Activated CD4-positive, alpha-beta T cell treated with anti-CD3 and anti-CD28 coated beads for 4 hours (primary cell): ENCODE measurements around the gene LTC4S.
"Not testable (repeated sequence)": the region's sequence is repeated elsewhere in the genome, so short reads cannot be mapped to it uniquely, and the experiment has no call there.

Experiments
- DNase-seq, 2 donors: peaks; one replicate each; pipeline ENCODE4 v3.0.0-alpha.2; 2020

The LTC4S gene

GRCh38 chr5:179769796-179770195, 24.0 kb upstream of the LTC4S start:
- DNase-seq = no peak

- DNase-seq = no peak
Measured at GRCh38 chr5:179771311-179771895, 22.4 kb upstream of the LTC4S start.

DNA sequence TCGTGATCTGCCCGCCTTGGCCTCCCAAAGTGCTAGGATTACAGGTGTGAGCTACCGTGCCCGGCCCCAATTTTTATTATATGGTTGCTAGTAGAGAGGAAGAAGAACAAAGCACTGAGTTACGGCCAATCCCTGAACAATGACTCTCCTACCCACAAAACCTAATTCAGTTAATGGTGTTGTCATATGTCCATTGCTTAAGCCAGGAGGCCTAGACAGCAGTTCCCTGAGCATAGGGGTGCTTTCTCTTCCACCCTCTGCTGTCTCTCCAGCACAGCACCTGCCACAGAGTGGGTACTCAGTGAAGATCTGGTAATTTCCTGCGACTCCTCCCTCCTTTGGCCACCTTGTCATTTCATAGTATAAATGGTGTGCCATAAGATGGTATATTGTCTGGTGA, 21.4 kb upstream of the LTC4S start:
- DNase-seq = no peak

DNA sequence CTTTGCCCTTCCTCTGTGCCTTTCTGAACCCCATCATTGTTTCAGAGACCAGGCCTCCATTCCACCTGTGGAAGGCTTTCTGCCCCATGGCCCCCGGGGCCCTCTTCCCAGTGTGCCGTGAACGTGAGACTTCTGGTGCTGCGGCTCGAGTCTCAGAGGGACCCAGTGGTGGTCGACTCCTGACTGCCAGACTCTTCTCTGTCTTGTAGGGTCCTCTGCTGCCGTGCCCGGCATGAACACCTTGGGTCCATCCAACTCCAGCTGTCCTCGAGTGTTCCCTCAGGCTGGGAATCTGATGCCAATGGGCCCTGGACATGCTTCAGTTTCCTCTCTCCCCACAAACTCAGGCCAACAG, 20.1 kb upstream of the LTC4S start:
- DNase-seq = no peak

DNA sequence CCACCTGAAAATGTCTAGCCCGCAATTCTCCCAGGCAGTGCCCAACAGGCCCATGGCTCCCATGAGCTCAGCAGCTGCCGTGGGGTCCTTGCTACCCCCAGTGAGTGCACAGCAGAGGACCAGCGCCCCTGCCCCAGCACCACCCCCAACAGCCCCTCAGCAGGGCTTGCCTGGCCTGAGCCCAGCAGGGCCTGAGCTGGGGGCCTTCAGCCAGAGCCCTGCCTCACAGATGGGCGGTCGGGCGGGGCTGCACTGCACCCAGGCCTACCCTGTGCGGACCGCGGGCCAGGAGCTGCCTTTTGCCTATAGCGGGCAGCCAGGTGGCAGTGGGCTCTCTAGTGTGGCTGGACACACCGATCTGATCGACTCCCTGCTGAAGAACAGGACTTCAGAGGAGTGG, 19.3 kb upstream of the LTC4S start:
- DNase-seq = no peak

DNA sequence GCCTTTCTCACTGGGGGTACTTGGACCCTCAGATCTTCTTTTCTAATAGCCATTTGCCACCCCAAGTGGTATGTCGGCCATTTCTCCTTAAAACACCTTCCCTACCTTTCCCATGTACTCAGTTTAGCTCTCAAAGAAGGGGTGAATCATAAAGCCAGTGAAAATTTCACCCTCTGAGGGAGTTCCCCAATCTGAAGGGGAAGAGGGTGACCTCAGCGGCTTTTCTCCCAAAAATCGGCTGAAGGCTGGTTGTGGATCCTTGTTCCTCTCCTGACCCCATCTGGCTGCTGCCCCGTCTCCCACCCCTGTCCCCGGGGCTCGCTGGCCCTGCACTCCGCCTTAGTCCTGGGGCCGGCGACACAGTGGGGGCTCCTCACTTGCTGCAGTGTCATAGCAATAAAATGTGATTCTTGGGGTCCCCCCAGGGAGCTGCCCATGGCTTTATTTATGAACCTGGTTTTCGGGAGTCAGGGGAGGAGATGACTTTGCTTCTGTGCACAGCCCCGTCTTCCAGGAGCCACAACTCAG, 17.3 kb upstream of the LTC4S start:
- no peak for DNase-seq

- no peak for DNase-seq
Measured at GRCh38 chr5:179777456-179777855, 16.3 kb upstream of the LTC4S start.

- DNase-seq = no peak
Measured at GRCh38 chr5:179777909-179778308, 15.9 kb upstream of the LTC4S start.

DNA sequence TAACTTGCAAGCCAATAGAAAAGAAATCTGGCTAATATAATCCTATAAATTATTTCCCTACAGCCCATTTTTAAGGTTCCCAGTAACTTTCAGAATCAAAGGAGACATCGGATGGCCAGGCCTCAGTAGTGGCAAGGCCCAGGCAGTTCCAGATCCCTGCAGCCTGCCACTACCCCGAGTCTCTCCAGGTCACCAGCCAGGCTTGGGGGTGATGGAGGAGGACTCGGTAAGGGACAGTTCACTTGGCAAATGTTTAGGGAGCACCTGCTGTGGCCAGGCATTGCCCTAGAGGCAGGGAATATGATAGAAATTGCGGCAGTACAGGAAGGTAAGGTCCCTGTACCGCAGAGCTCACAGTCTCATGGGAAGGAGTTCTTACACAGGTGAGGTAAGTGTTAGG, 15.2 kb upstream of the LTC4S start:
- no peak for DNase-seq

- no peak for DNase-seq
Measured at GRCh38 chr5:179779826-179780225, 14.0 kb upstream of the LTC4S start.

DNA sequence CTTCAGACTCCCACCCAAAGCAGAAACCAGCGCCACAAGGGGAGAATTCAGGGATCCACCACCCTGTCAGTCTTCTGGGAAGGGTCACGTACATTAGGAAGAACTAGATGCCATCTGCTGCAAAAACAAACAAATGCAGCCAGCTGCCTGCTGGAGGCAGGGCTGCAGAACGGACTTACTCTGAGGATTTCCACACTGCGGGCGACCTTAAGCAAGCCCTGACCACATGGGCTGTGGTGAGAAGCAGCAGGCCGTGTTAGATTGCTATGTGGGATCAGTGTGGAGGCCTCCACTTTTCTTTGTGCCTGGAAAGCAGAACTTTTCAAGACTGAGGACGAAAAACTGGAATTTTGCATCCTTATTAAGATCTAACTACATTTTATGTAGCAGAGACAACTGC, 13.4 kb upstream of the LTC4S start:
- DNase-seq = no peak

DNA sequence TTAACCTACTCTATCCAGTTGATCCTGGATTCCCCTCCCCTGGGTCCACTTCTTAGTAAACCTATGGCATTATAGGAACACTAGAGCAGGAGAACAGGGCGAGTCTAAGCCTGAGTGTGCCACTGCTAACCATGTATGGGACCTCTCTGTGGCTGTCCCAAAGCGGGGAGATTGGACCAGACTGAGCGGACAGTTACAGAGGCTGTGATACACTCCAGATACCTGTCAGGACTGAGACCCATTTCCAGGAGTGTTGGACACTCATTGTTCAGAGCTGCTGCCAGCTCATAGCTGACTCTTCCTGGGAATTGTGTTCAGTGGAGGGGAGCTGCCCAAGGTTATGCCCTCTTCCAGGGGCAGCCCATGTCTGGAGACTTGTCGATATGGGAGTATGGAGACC, 11.9 kb upstream of the LTC4S start:
- DNase-seq = no peak

DNA sequence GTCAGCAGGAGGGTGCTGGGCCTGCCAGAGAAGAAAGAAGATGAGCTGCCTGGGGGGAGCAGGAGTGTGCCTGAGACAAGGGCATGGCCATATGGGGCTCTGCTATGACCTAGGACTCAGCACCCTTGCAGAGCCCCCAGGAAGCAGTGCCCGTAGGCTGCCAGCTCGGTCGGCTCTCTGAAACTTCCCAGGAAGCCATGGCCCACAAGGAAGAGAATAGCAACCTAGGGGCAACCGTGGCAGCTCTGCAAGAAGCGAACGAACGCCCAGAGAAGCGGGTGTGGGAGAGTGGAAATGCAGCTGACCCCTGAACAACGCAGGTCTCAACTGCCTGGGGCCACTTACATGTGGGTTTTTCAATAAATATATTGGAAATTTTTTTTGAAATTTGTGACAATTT, 10.7 kb upstream of the LTC4S start:
- no peak for DNase-seq

DNA sequence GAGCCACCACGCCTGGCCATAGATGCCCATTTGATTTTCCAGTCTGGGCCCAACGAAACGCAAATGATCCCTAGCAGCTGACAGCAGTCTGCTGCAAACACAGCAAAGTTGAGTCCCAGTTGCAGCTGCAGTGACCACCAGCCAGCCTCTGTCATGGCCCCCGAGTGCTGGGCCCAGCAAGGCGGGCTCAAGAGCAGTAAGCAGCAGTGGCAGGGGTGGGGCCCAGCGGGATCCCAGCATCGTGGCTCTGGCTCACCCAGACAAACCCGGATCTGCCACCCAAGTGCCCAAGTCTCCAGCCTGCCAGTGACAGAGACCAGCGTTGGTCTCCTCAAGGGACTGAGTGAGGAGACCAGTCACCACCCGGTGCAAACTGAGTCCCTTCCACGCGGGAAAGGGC, 6.9 kb upstream of the LTC4S start:
- DNase-seq = no peak

DNA sequence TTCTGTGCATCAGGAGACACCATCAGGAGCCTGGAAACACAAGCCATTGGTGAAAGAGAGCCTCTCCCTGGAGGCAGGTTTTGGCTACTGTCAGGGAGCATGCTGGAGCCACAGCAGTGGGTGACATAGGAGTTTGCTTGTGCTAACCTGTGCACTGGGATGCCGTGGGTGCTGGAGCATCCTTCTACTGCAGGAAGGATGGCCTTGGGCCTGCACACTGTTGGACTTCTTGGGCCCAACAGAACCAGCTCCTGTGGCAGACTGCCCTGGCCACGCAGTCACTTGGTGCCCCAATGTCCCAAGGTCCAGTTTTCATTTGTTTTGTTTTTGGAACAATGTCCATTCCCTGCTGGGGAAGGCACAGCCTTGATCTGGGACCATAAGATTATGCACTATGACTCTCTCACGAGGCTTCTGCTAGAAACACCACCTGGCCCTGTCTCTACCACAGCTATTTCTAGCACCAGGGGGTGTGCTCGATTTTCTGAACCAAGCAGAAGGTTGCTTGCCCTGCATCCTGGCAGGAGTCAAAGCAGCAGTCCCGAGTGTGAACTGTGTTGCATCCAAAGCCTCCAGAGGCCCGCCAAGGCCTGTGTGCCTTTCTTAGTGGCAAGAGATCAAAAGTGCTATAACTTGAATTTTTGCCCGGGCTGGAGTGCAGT, 5.5 kb upstream of the LTC4S start:
- DNase-seq = no peak

- DNase-seq = not testable (repeated sequence)
Measured at GRCh38 chr5:179789278-179789677, 4.5 kb upstream of the LTC4S start.

GRCh38 chr5:179791881-179792611, 1.7 kb upstream of the LTC4S start:
- no peak for DNase-seq

DNA sequence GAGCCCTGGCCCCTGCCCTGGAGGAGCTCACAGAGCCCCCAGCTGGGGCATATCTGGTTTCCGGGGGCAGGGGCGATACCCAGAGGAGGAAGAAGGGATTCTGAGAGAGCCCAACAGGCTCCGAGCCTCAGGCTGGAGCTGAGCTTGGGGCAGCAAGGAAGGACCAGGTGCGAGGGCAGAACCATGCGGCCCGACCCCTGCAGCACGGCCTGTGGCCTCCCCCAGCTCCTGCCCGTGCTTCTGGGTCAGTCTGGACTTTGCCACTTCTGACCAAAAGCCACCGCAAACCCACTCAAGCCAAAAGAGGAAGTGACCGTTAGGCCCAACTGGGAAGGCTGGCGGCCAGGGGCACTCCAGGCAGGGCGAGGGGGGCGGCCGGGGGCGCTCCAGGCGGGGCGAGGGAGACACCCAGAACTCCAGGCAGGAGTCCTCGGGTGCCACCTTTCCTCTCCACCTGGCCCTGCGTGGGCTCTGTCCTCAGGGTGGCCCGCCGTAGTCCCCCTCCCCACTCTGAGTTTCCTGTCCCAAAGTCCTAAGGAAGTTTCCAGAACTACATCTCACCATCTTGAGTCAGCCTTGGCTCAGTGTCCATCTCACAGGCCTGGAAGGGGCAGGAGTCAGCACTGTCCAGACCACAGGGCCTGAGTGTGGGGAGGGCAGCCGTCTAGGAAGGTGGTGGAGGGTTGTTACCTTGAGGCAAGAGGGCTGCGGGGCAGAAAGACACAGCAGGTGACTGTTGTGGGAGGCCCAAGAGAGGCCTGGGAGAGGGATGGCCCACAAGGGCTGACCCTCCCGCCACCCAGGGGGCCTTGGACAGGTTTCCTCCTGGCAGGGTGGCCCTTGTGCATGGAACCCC, 946 bp upstream of the LTC4S start:
- no peak for DNase-seq

GRCh38 chr5:179794171-179794570, 385 bp downstream of the LTC4S start:
- DNase-seq = no peak

- no peak for DNase-seq
Measured at GRCh38 chr5:179794575-179794974, 789 bp downstream of the LTC4S start.

- DNase-seq = no peak
Measured at GRCh38 chr5:179795049-179795862, 1.5 kb downstream of the LTC4S start.
